GM12878 (cell line): ENCODE data around the gene NTRK3. TPM values are rescaled to one million over a fixed set of nuclear protein-coding genes. Genes with fewer than 3 reads are reported as not detected.

Experiments
- ATAC-seq: fragments of 200-7000 bp; cut with Tn5 transposase; 3 replicates; pipeline ENCODE4 v1.9.1; 2020; ENCODE audit warnings: mild to moderate bottlenecking, moderate library complexity
- BruUV-seq: library from RNA; stranded (reverse); fragments of 400-500 nt; replicated peaks from 2 replicates; lab custom pipeline; 2021; lab: Mats Ljungman, UMichigan
- CTCF ChIA-PET: fragments of 300-600 bp; sonication (Branson Sonifier 250); formaldehyde crosslinking; extraction: SDS; loops from one replicate; lab custom pipeline; 2021; ENCODE audit warnings: inconsistent platforms; lab: Yijun Ruan, JAX
- POLR2A ChIA-PET: fragments of 350-600 bp; formaldehyde crosslinking; extraction: SDS; loops from one replicate; lab custom pipeline; 2021; ENCODE audit warnings: inconsistent platforms; lab: Charles Lee
- RAD21 ChIA-PET: fragments of 300-600 bp; sonication (Branson Sonifier 250); formaldehyde crosslinking; loops from one replicate; lab custom pipeline; 2023; ENCODE audit warnings: antibody characterized with exemption; ENCODE audit not compliant: unreplicated experiment; lab: Charles Lee
- SMC1A ChIA-PET: fragments of 300-600 bp; sonication (Branson Sonifier 250); formaldehyde crosslinking; loops from one replicate; lab custom pipeline; 2023; ENCODE audit not compliant: unreplicated experiment, uncharacterized antibody; lab: Charles Lee
- DNase-seq: peaks from one replicate; pipeline ENCODE4 v3.0.0-alpha.2; 2011; ENCODE audit warnings: low read depth, low spot score
- FAIRE-seq: peaks from 3 replicates; lab custom pipeline; 2011; peaks lifted over from hg19 to GRCh38; lab: Jason Lieb, UNC
- H2AFZ ChIP-seq: 2 replicates; pipeline ENCODE4 v1.6.0; 2011; ENCODE audit warnings: low read depth, low read length, control low read depth; ENCODE audit not compliant: control insufficient read depth
- H3K27ac ChIP-seq: 2 replicates; pipeline ENCODE4 v1.5.1; 2011; ENCODE audit warnings: control low read depth; ENCODE audit not compliant: control insufficient read depth, insufficient read depth
- H3K27me3 ChIP-seq, 2 experiments: replicated peaks in 1 of 2; 2 replicates each; pipeline versions ENCODE4 v1.6.0 to v1.6.1; 2011; ENCODE audit warnings: low read length in 1 of 2; ENCODE audit not compliant: control insufficient read depth in 2 of 2, insufficient read depth in 2 of 2
- H3K36me3 ChIP-seq, 2 experiments: 2 replicates each; pipeline ENCODE4 v1.5.1; 2011; ENCODE audit warnings: low read length in 1 of 2; ENCODE audit not compliant: control insufficient read depth in 2 of 2, insufficient read depth in 2 of 2
- H3K4me1 ChIP-seq: 2 replicates; pipeline ENCODE4 v1.6.1; 2011; ENCODE audit warnings: mild to moderate bottlenecking, low read length, moderate library complexity, mixed read lengths; ENCODE audit not compliant: control insufficient read depth, insufficient read depth
- H3K4me2 ChIP-seq: 2 replicates; pipeline ENCODE4 v1.6.0; 2011; ENCODE audit warnings: control low read depth; ENCODE audit not compliant: control insufficient read depth, insufficient read depth
- H3K4me3 ChIP-seq: fragments of 200-600 bp; sonication (generic); 2 replicates; pipeline ENCODE4 v1.5.1; 2016
- H3K79me2 ChIP-seq: 2 replicates; pipeline ENCODE4 v1.6.0; 2011; ENCODE audit warnings: low read length; ENCODE audit not compliant: control insufficient read depth, insufficient read depth
- H3K9ac ChIP-seq: 2 replicates; pipeline ENCODE4 v1.8.0; 2011; ENCODE audit warnings: low read length, control low read depth, mixed read lengths; ENCODE audit not compliant: control insufficient read depth, insufficient read depth
- H3K9me3 ChIP-seq: replicated peaks from 3 replicates; pipeline ENCODE4 v1.5.1; 2011; ENCODE audit warnings: mild to moderate bottlenecking, low read length; ENCODE audit not compliant: control insufficient read depth, insufficient read depth
- H4K20me1 ChIP-seq: 2 replicates; pipeline ENCODE4 v1.6.0; 2011; ENCODE audit not compliant: control insufficient read depth, insufficient read depth
- CBX3 ChIP-seq: fragments of 200-600 bp; sonication (generic); IDR thresholded peaks from 2 replicates; pipeline ENCODE4 v1.6.1; 2016; ENCODE audit warnings: low read depth, borderline replicate concordance
- CEBPB ChIP-seq, 2 experiments: fragments of 150-350 bp in 1 of 2; IDR thresholded peaks; 2 replicates each; pipeline ENCODE4 v1.6.1; 2012 to 2014; ENCODE audit warnings: low read depth in 2 of 2, low read length in 2 of 2, borderline replicate concordance in 1 of 2, inconsistent platforms in 1 of 2
- E2F8 ChIP-seq: fragments of 450-650 bp; IDR thresholded peaks from 2 replicates; pipeline ENCODE4 v1.6.1; 2018; ENCODE audit warnings: mild to moderate bottlenecking, low read depth, moderate library complexity; ENCODE audit not compliant: partially characterized antibody
- ELK1 ChIP-seq: IDR thresholded peaks from 2 replicates; pipeline ENCODE4 v1.6.1; 2012; ENCODE audit warnings: low read depth, low read length, improper control_type of control experiment
- ETV6 ChIP-seq, 2 experiments: fragments of 450-650 bp in 1 of 2; IDR thresholded peaks in 1 of 2; conservative IDR thresholded peaks in 1 of 2; 2 replicates each; pipeline ENCODE4 v1.6.1; 2014; ENCODE audit warnings: antibody characterized with exemption in 1 of 2, borderline replicate concordance in 1 of 2, low read depth in 1 of 2, mild to moderate bottlenecking in 1 of 2, moderate library complexity in 1 of 2
- EZH2 ChIP-seq: IDR thresholded peaks from 2 replicates; pipeline ENCODE4 v1.6.1; 2012; ENCODE audit warnings: low read depth, mild to moderate bottlenecking, control low read depth, inconsistent platforms, low read length, borderline replicate concordance; ENCODE audit not compliant: control insufficient read depth
- HDGF ChIP-seq: fragments of 450-650 bp; IDR thresholded peaks from 2 replicates; pipeline ENCODE4 v1.6.1; 2016; ENCODE audit warnings: antibody characterized with exemption
- NBN ChIP-seq: fragments of 450-650 bp; IDR thresholded peaks from 2 replicates; pipeline ENCODE4 v1.6.1; 2016
- PBX3 ChIP-seq: IDR thresholded peaks from 2 replicates; pipeline ENCODE4 v1.6.1; 2011; ENCODE audit warnings: mild to moderate bottlenecking, low read depth, low read length, moderate library complexity; ENCODE audit not compliant: insufficient replicate concordance
- RB1 ChIP-seq: fragments of 450-650 bp; formaldehyde crosslinking; IDR thresholded peaks from 2 replicates; pipeline ENCODE4 v1.6.1; 2017; ENCODE audit warnings: mild to moderate bottlenecking, borderline replicate concordance
- RFX5 ChIP-seq: IDR thresholded peaks from 2 replicates; pipeline ENCODE4 v1.6.1; 2011; ENCODE audit warnings: low read depth, low read length, improper control_type of control experiment
- SKIL ChIP-seq: fragments of 450-650 bp; IDR thresholded peaks from 2 replicates; pipeline ENCODE4 v1.6.1; 2017; ENCODE audit warnings: mild to moderate bottlenecking, low read depth, inconsistent platforms; ENCODE audit not compliant: poor library complexity, severe bottlenecking
- ZNF207 ChIP-seq: fragments of 450-650 bp; IDR thresholded peaks from 2 replicates; pipeline ENCODE4 v1.6.1; 2014; ENCODE audit warnings: antibody characterized with exemption, mild to moderate bottlenecking, borderline replicate concordance
- ZNF384 ChIP-seq: IDR thresholded peaks from 2 replicates; pipeline ENCODE4 v1.6.1; 2012; ENCODE audit warnings: low read depth, mild to moderate bottlenecking, low read length, improper control_type of control experiment, borderline replicate concordance
- WGBS: methylation state at CpG from one replicate; pipeline ENCODE4 v1.1.6; 2016; ENCODE audit warnings: low lambda C conversion rate; ENCODE audit not compliant: insufficient replicate concordance, insufficient coverage; ENCODE audit errors: missing lambda C conversion rate; 5-methylcytosine and 5-hydroxymethylcytosine counted together
- in situ Hi-C: fragments of 300-500 bp; cut with MboI; formaldehyde crosslinking; loops from 9 replicates; pipeline ENCODE4 v1.14.3; 2018; ENCODE audit warnings: mixed read lengths
- intact Hi-C: fragments of 100-400 bp; cut with micrococcal nuclease; formaldehyde crosslinking; loops from one replicate; pipeline ENCODE4 v1.14.2; 2022; ENCODE audit not compliant: unreplicated experiment
- polyA plus RNA-seq, 11 experiments: library from polyadenylated mRNA; depleted of rRNA in 4 of 11; unstranded in 6 of 11; stranded (reverse) in 5 of 11; fragments of >200 nt; fragmentation: Nextera tagmentation in 4 of 11; fragmentation: Illumina TruSeq in 1 of 11; extraction: Ambion mirVana in 4 of 11; extraction: Trizol in 1 of 11; gene quantifications; 1 replicate in 1 of 11; 2 replicates in 10 of 11; pipeline versions ENCODE4 v1.2.1 to v1.2.3, GENCODE V29; 2011 to 2016; ENCODE audit warnings: inconsistent platforms in 2 of 11, missing spikeins in 2 of 11, low read depth in 1 of 11
- total RNA-seq, 4 experiments: library from RNA; depleted of rRNA in 3 of 4; stranded (reverse); fragments of >200 nt in 3 of 4; fragmentation: Illumina TruSeq in 1 of 4; extraction: Trizol in 1 of 4; gene quantifications; 2 replicates each; pipeline versions ENCODE4 v1.2.1 to v1.2.3, GENCODE V29; 2013 to 2021

NTRK3 gene
- total and polyA plus RNA-seq, 10 of the 15 experiments (the other 5 are each of a cell fraction or from before 2014, with no cell fraction given), result not detected

- TF ChIP-seq PBX3 (no peak), ELK1 (no peak)
Measured at GRCh38 chr15:88098361-88098760, 158.2 kb downstream of the NTRK3 start (continued).

- H3K9me3 ChIP-seq, result no peaks in the 10 kb centered on the region
- intact Hi-C loops, result no loop called here
- DNase-seq, result no peak
- WGBS, result 35% methylated on average over 3 of the region's 3 CpGs
- H4K20me1 ChIP-seq, result no peaks in the 10 kb centered on the region
- RAD21 ChIA-PET, result no interaction called here
- no peak overlapping the region for H3K27ac ChIP-seq
- BruUV-seq, result no TSS peak
- H2AFZ ChIP-seq, result no peak overlapping the region
- no peaks in the 10 kb centered on the region for H3K27me3 ChIP-seq
- H3K79me2 ChIP-seq, result no peaks in the 10 kb centered on the region
- CTCF ChIA-PET, result no interaction called here
- SMC1A ChIA-PET, result no interaction called here
- H3K4me1 ChIP-seq, result no peaks in the 10 kb centered on the region
- no peak for ATAC-seq
- POLR2A ChIA-PET, result no interaction called here
- H3K4me2 ChIP-seq, result no peak overlapping the region
- in situ Hi-C loops, result no loop called here
- FAIRE-seq, result no peak
- no peak overlapping the region for H3K9ac ChIP-seq
- H3K36me3 ChIP-seq, result no peaks in the 10 kb centered on the region
- no peak overlapping the region for H3K4me3 ChIP-seq
- TF ChIP-seq ZNF384, result no peak
- no peak for TF ChIP-seq NBN
- no peak for TF ChIP-seq HDGF
- TF ChIP-seq CEBPB (IDR thresholded peaks at IDR 0.05; ENCODE audit: borderline replicate concordance in 1 of 2, low read depth in 2 of 2, low read length in 2 of 2), result no peak
- TF ChIP-seq EZH2, result no peak
- TF ChIP-seq SKIL, result no peak
- TF ChIP-seq ZNF207, result no peak
- no peak for TF ChIP-seq ETV6 (conservative IDR thresholded peaks at IDR 0.05 in 1 of 2, IDR thresholded peaks at IDR 0.05 in 1 of 2; ENCODE audit: borderline replicate concordance in 1 of 2, low read depth in 1 of 2)
- TF ChIP-seq E2F8, result no peak
- TF ChIP-seq RB1, result no peak
- TF ChIP-seq RFX5, result no peak
- no peak for TF ChIP-seq CBX3
Measured at GRCh38 chr15:88091444-88092016, 165.0 kb downstream of the NTRK3 start.
